SU-DHL-6 (cell line): Measurements from ENCODE around the gene MTA2.
"Not testable (repeated sequence)": the region's sequence is repeated elsewhere in the genome, so short reads cannot be mapped to it uniquely, and the experiment has no call there.

Source experiments
- CTCF ChIP-seq: fragments of 200-600 bp; sonication (generic); IDR thresholded peaks from one replicate; pipeline ENCODE4 v1.5.1; 2017; ENCODE audit warnings: antibody characterized with exemption, mild to moderate bottlenecking, low read length, moderate library complexity; ENCODE audit not compliant: insufficient read depth, poor library complexity, severe bottlenecking
- EZH2phosphoT487 ChIP-seq: fragments of 200-600 bp; sonication (generic), shearing (Covaris generic); conservative IDR thresholded peaks from 2 replicates; pipeline ENCODE4 v1.6.1; 2018; ENCODE audit warnings: mild to moderate bottlenecking, antibody characterized with exemption, low read length, moderate library complexity, mixed read lengths

- not testable (repeated sequence) for TF ChIP-seq CTCF, EZH2phosphoT487
Observed at GRCh38 chr11:62559626-62560025, 42.0 kb downstream of the MTA2 start.
